OCI-M2 (cell line): Measurements from ENCODE around the gene F5.
"Not testable (repeated sequence)": the region's sequence is repeated elsewhere in the genome, so short reads cannot be mapped to it uniquely, and the experiment has no call there.

ENCODE experiments used
- DNase-seq: peaks from one replicate; lab custom pipeline; 2025; ENCODE audit not compliant: unreplicated experiment; lab: John Stamatoyannopoulos, UW

F5 gene

GRCh38 chr1:169511316-169512005 is 74.8 kb downstream of the F5 start:
- DNase-seq, result no peak

GRCh38 chr1:169510060-169510459 is 76.2 kb downstream of the F5 start:
- no peak for DNase-seq

- no peak for DNase-seq
These were observed 76.9 kb downstream of the F5 start for GRCh38 chr1:169509354-169509753.

GRCh38 chr1:169508432-169509338 is 77.6 kb downstream of the F5 start:
- DNase-seq, result no peak

- no peak for DNase-seq
These were observed 78.9 kb downstream of the F5 start for GRCh38 chr1:169507413-169507812.

GRCh38 chr1:169503601-169504000 is 82.7 kb downstream of the F5 start:
- not testable (repeated sequence) for DNase-seq

GRCh38 chr1:169499807-169500206 is 86.5 kb downstream of the F5 start:
- DNase-seq, result no peak

GRCh38 chr1:169497317-169497716 is 89.0 kb downstream of the F5 start:
- DNase-seq, result no peak

- DNase-seq, result no peak
These were observed 90.4 kb downstream of the F5 start for GRCh38 chr1:169495916-169496315.

- DNase-seq, result no peak
These were observed 91.1 kb downstream of the F5 start for GRCh38 chr1:169495046-169495775.

GRCh38 chr1:169494343-169494742 is 91.9 kb downstream of the F5 start:
- no peak for DNase-seq

GRCh38 chr1:169493251-169493650 is 93.0 kb downstream of the F5 start:
- no peak for DNase-seq

GRCh38 chr1:169491845-169492281 is 94.4 kb downstream of the F5 start:
- DNase-seq, result no peak

GRCh38 chr1:169488157-169488556 is 98.1 kb downstream of the F5 start:
- no peak for DNase-seq

- no peak for DNase-seq
These were observed 98.7 kb downstream of the F5 start for GRCh38 chr1:169487561-169487960.

GRCh38 chr1:169487133-169487532 is 99.1 kb downstream of the F5 start:
- no peak for DNase-seq

- no peak for DNase-seq
These were observed 99.8 kb downstream of the F5 start for GRCh38 chr1:169486281-169487051.

- peak; percentile 71 for DNase-seq
These were observed 100.6 kb downstream of the F5 start, which contains the start of gene SLC19A2 for GRCh38 chr1:169485431-169486280. Gene SLC19A2, minus strand, starts transcription at chr1:169485944. Its CDS starts 178 bp downstream, at chr1:169485766.

GRCh38 chr1:169484683-169485430 is 101.4 kb downstream of the F5 start:
- no peak for DNase-seq
